OCI-LY3 (cell line): ENCODE results near the gene CPA2.
"Not testable (repeated sequence)": the region's sequence is repeated elsewhere in the genome, so short reads cannot be mapped to it uniquely, and the experiment has no call there.

ENCODE experiments used
- H2AFZ ChIP-seq: fragments of 200-600, 300-600 bp; shearing (Covaris generic); 2 replicates; pipeline ENCODE4 v1.6.0; 2014; ENCODE audit warnings: antibody characterized with exemption, low read depth, low read length
- H3K27ac ChIP-seq: fragments of 200-600, 300-600 bp; sonication (generic); 2 replicates; pipeline ENCODE4 v1.5.1; 2014; ENCODE audit warnings: mild to moderate bottlenecking, low read length, moderate library complexity, mixed read lengths
- H3K27me3 ChIP-seq: fragments of 200-600, 300-600 bp; sonication (generic); 2 replicates; pipeline ENCODE4 v1.6.1; 2014; ENCODE audit warnings: low read depth, low read length, mixed read lengths
- H3K36me3 ChIP-seq: fragments of 200-600, 300-600 bp; sonication (generic); replicated peaks from 2 replicates; pipeline ENCODE3; 2014; ENCODE audit warnings: low read depth, low read length, mixed read lengths
- H3K4me1 ChIP-seq: fragments of 300-600, 200-600 bp; sonication (generic); 2 replicates; pipeline ENCODE4 v1.6.1; 2014; ENCODE audit warnings: low read length, mixed read lengths
- H3K4me2 ChIP-seq: fragments of 200-600, 300-600 bp; sonication (generic); 2 replicates; pipeline ENCODE4 v1.6.1; 2014; ENCODE audit warnings: low read length, mixed read lengths
- H3K4me3 ChIP-seq: fragments of 300-600, 200-600 bp; sonication (generic); 2 replicates; pipeline ENCODE4 v1.5.1; 2014; ENCODE audit warnings: antibody characterized with exemption, mild to moderate bottlenecking, low read length, moderate library complexity
- H3K79me2 ChIP-seq: fragments of 300-600, 200-600 bp; shearing (Covaris generic); 2 replicates; pipeline ENCODE4 v1.6.1; 2014; ENCODE audit warnings: mild to moderate bottlenecking, low read length, mixed read lengths
- H3K9ac ChIP-seq: fragments of 300-600, 200-600 bp; shearing (Covaris generic); 2 replicates; pipeline ENCODE4 v1.6.0; 2014; ENCODE audit warnings: mild to moderate bottlenecking, low read length, moderate library complexity
- H3K9me3 ChIP-seq: fragments of 200-600, 300-600 bp; shearing (Covaris generic); 2 replicates; pipeline ENCODE4 v1.6.1; 2014; ENCODE audit warnings: low read length, mixed read lengths; ENCODE audit not compliant: insufficient read depth
- H4K20me1 ChIP-seq: fragments of 200-600, 300-600 bp; sonication (generic); 2 replicates; pipeline ENCODE4 v1.6.1; 2016; ENCODE audit warnings: low read length, mixed read lengths; ENCODE audit not compliant: insufficient read depth
- CTCF ChIP-seq: fragments of 200-600, 300-600 bp; sonication (generic); IDR thresholded peaks from 2 replicates; pipeline ENCODE4 v1.5.1; 2014; ENCODE audit warnings: antibody characterized with exemption, low read length, low read depth
- EZH2phosphoT487 ChIP-seq: fragments of 200-600 bp; shearing (Covaris generic); IDR thresholded peaks from 2 replicates; pipeline ENCODE4 v1.6.1; 2018; ENCODE audit warnings: antibody characterized with exemption, mixed run types, low read depth

CPA2 gene

DNA sequence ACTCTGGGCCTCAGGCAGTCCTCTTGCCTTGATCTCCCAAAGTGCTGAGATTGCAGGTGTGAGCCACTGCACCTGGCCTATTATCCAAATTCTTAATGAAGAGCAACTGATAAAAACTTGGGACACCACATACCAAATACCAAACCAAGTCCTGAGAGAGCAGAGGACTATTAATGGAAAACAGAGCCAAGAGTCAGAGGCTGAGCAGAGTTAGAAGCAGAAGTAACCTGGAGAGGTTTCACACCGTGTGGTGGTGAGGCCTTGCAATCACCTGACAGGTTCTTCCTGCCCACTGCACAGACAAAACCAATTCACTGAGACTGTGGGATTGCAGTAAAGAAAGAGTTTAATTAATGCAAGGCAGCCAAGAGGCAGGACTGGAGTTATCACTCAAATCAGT lies 43.0 kb upstream of the CPA2 start:
- Histone ChIP-seq H3K4me3 (no peak overlapping the region), H2AFZ (no peak overlapping the region), H4K20me1 (no peaks in the 10 kb centered on the region), H3K27ac (no peak overlapping the region), H3K9ac (no peak overlapping the region), H3K27me3 (no peaks in the 10 kb centered on the region), H3K36me3 (no peaks in the 10 kb centered on the region), H3K9me3 (no peaks in the 10 kb centered on the region; the same call in 1 of the 2 replicates), H3K4me1 (0 out of 2 replicates have a peak, but pooled peaks cover 3% of the 10 kb centered on the region), H3K4me2 (no peak overlapping the region), H3K79me2 (no peaks in the 10 kb centered on the region)
- TF ChIP-seq CTCF: no peak
- no peak for TF ChIP-seq EZH2phosphoT487

DNA sequence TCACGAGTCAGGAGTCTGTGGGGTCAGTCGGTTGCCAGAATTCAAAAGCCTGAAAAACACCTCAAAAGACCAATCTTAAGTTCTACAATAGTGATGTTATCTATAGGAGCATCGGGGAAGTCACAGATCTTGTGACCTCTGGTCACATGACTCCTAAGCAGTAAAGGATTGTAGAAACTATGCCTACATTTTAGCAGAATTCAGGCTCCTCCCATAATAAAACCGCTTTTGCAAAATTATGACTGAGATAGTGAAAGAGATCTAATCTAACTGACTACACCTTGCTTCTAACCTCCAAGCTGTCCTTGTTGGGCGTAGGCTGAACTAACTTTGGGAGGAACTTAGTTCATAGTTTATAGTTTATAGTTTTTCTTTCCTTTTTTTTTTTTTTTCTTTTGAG lies 42.5 kb upstream of the CPA2 start:
- H4K20me1 ChIP-seq: no peaks in the 10 kb centered on the region
- no peaks in the 10 kb centered on the region for H3K27me3 ChIP-seq
- H3K9ac ChIP-seq: no peak overlapping the region
- H3K36me3 ChIP-seq: no peaks in the 10 kb centered on the region
- no peak overlapping the region for H2AFZ ChIP-seq
- no peak overlapping the region for H3K27ac ChIP-seq
- no peaks in the 10 kb centered on the region; the same call in 1 of the 2 replicates for H3K9me3 ChIP-seq
- no peaks in the 10 kb centered on the region for H3K79me2 ChIP-seq
- no peak overlapping the region for H3K4me3 ChIP-seq
- TF ChIP-seq CTCF (no peak), EZH2phosphoT487 (no peak)
- H3K4me2 ChIP-seq: no peak overlapping the region
- H3K4me1 ChIP-seq: 0 out of 2 replicates have a peak, but pooled peaks cover 3% of the 10 kb centered on the region

GRCh38 chr7:130224923-130225322 lies 41.7 kb upstream of the CPA2 start:
- not testable (repeated sequence) for H3K27ac ChIP-seq, H2AFZ ChIP-seq, H3K27me3 ChIP-seq, H3K9me3 ChIP-seq, H3K4me2 ChIP-seq, H4K20me1 ChIP-seq, H3K4me1 ChIP-seq, H3K4me3 ChIP-seq, H3K36me3 ChIP-seq, H3K9ac ChIP-seq, H3K79me2 ChIP-seq

GRCh38 chr7:130226333-130226732 lies 40.3 kb upstream of the CPA2 start:
- no peaks in the 10 kb centered on the region for H3K36me3 ChIP-seq
- H3K9ac ChIP-seq: no peak overlapping the region
- no peak overlapping the region for H3K4me3 ChIP-seq
- no peak overlapping the region for H3K4me2 ChIP-seq
- H4K20me1 ChIP-seq: no peaks in the 10 kb centered on the region
- no peaks in the 10 kb centered on the region for H3K79me2 ChIP-seq
- H3K4me1 ChIP-seq: 0 out of 2 replicates have a peak, but pooled peaks cover 3% of the 10 kb centered on the region
- H3K27ac ChIP-seq: no peak overlapping the region
- H2AFZ ChIP-seq: no peak overlapping the region
- no peaks in the 10 kb centered on the region for H3K27me3 ChIP-seq
- H3K9me3 ChIP-seq: no peaks in the 10 kb centered on the region; the same call in 1 of the 2 replicates
- TF ChIP-seq EZH2phosphoT487 (no peak), CTCF (no peak)
